Ishikawa (cell line): ENCODE data around the gene SRSF10.

Source experiments
- CEBPB ChIP-seq: IDR thresholded peaks from 2 replicates; pipeline ENCODE4 v1.6.1; 2012
- CREB1 ChIP-seq: IDR thresholded peaks from 2 replicates; pipeline ENCODE4 v1.6.1; 2012; ENCODE audit warnings: low read depth
- EGR1 ChIP-seq: IDR thresholded peaks from 2 replicates; pipeline ENCODE4 v1.6.1; 2012
- EP300 ChIP-seq: IDR thresholded peaks from 2 replicates; pipeline ENCODE4 v1.6.1; 2012; ENCODE audit warnings: borderline replicate concordance
- FOXM1 ChIP-seq: IDR thresholded peaks from 2 replicates; pipeline ENCODE4 v1.6.1; 2012; ENCODE audit warnings: low read depth, borderline replicate concordance
- NFIC ChIP-seq: IDR thresholded peaks from 2 replicates; pipeline ENCODE4 v1.6.1; 2012
- RAD21 ChIP-seq: IDR thresholded peaks from 2 replicates; pipeline ENCODE4 v1.6.1; 2012; ENCODE audit warnings: low read depth
- TAF1 ChIP-seq: IDR thresholded peaks from 2 replicates; pipeline ENCODE4 v1.6.1; 2012; ENCODE audit warnings: low read depth, mild to moderate bottlenecking
- TCF12 ChIP-seq: IDR thresholded peaks from 2 replicates; pipeline ENCODE4 v1.6.1; 2012; ENCODE audit warnings: low read depth
- TEAD4 ChIP-seq: IDR thresholded peaks from 2 replicates; pipeline ENCODE4 v1.6.1; 2012
- YY1 ChIP-seq: IDR thresholded peaks from 2 replicates; pipeline ENCODE4 v1.6.1; 2012; ENCODE audit warnings: low read depth
- ZBTB7A ChIP-seq: IDR thresholded peaks from 2 replicates; pipeline ENCODE4 v1.6.1; 2012; ENCODE audit warnings: low read depth
- TF ChIP-seq, protein P1 (sequence below): IDR thresholded peaks from 2 replicates; pipeline ENCODE4 v1.6.1; 2012
- TF ChIP-seq, protein P2 (sequence below): IDR thresholded peaks from 2 replicates; pipeline ENCODE4 v1.6.1; 2012; ENCODE audit warnings: low read depth, mild to moderate bottlenecking
- TF ChIP-seq, protein P3 (sequence below): IDR thresholded peaks from 2 replicates; pipeline ENCODE4 v1.6.1; 2012

SRSF10 gene

DNA sequence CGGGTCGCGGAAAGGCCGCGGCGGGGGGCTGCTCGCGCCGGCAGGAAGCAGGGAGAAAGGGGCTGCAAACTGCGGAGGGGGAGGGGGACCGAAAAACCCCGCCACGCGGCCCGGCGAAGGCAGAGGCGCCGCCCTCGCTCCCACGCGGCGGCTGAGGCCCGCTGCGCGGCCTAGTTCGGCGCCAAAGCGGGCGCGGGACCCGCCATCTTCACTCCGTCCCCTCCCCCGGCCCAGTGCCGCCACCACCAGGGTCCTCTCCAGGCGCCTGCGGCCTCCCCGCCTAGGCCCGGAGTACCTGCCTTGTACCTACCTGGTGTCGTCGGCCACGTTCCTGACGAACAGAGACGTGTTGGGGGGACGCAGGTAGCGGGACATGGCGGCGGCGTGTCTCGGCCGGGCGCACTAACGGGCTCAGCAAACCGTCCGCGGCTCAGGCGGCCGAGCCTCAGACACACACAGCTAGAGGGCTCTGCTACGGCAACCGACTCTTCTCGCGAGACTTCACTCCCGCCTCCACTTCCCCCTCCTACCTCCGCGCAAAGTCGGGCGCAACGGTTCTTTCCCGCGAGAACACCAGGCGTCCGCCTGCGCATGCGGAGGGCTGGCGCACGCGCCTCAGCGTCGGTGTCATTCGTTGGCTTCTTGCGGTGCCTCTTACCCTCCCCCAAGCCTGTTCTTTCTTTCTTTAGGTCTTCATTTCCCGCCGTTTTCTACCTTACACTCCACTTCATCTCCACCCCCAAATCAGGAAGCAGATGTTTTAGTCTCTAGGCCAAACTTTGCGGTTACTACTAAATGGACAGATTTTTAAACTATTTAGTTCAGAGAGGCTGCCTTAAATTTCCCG is at the start of gene SRSF10:
TSS of gene SRSF10 (minus strand) at position 447 of the 847 bp plus-strand sequence. CDS start at position 375, 72 bp downstream.
- TF ChIP-seq RAD21: no peak
- TF ChIP-seq ZBTB7A: no peak
- TF ChIP-seq TAF1: peak; percentile 78; the same call in 1 of the 2 replicates
- TF ChIP-seq CEBPB: no peak
- TF ChIP-seq, protein P1, sequence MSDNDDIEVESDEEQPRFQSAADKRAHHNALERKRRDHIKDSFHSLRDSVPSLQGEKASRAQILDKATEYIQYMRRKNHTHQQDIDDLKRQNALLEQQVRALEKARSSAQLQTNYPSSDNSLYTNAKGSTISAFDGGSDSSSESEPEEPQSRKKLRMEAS: peak; percentile 84
- TF ChIP-seq, protein P2, sequence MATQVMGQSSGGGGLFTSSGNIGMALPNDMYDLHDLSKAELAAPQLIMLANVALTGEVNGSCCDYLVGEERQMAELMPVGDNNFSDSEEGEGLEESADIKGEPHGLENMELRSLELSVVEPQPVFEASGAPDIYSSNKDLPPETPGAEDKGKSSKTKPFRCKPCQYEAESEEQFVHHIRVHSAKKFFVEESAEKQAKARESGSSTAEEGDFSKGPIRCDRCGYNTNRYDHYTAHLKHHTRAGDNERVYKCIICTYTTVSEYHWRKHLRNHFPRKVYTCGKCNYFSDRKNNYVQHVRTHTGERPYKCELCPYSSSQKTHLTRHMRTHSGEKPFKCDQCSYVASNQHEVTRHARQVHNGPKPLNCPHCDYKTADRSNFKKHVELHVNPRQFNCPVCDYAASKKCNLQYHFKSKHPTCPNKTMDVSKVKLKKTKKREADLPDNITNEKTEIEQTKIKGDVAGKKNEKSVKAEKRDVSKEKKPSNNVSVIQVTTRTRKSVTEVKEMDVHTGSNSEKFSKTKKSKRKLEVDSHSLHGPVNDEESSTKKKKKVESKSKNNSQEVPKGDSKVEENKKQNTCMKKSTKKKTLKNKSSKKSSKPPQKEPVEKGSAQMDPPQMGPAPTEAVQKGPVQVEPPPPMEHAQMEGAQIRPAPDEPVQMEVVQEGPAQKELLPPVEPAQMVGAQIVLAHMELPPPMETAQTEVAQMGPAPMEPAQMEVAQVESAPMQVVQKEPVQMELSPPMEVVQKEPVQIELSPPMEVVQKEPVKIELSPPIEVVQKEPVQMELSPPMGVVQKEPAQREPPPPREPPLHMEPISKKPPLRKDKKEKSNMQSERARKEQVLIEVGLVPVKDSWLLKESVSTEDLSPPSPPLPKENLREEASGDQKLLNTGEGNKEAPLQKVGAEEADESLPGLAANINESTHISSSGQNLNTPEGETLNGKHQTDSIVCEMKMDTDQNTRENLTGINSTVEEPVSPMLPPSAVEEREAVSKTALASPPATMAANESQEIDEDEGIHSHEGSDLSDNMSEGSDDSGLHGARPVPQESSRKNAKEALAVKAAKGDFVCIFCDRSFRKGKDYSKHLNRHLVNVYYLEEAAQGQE: no peak
- TF ChIP-seq TCF12: peak; percentile 58
- TF ChIP-seq CREB1: 0 out of 2 replicates have a peak, but pooled peaks have one; percentile 22
- TF ChIP-seq, protein P3, sequence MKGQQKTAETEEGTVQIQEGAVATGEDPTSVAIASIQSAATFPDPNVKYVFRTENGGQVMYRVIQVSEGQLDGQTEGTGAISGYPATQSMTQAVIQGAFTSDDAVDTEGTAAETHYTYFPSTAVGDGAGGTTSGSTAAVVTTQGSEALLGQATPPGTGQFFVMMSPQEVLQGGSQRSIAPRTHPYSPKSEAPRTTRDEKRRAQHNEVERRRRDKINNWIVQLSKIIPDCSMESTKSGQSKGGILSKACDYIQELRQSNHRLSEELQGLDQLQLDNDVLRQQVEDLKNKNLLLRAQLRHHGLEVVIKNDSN: peak; percentile 16; the same call in 1 of the 2 replicates
- peak; percentile 86 for TF ChIP-seq YY1
- 0 out of 2 replicates have a peak, but pooled peaks have one; percentile 44 for TF ChIP-seq FOXM1
- TF ChIP-seq EGR1: peak; percentile 73
- TF ChIP-seq TEAD4: 0 out of 2 replicates have a peak, but pooled peaks have one; percentile 19
- TF ChIP-seq NFIC: peak; percentile 10; the same call in 1 of the 2 replicates
- no peak for TF ChIP-seq EP300

DNA sequence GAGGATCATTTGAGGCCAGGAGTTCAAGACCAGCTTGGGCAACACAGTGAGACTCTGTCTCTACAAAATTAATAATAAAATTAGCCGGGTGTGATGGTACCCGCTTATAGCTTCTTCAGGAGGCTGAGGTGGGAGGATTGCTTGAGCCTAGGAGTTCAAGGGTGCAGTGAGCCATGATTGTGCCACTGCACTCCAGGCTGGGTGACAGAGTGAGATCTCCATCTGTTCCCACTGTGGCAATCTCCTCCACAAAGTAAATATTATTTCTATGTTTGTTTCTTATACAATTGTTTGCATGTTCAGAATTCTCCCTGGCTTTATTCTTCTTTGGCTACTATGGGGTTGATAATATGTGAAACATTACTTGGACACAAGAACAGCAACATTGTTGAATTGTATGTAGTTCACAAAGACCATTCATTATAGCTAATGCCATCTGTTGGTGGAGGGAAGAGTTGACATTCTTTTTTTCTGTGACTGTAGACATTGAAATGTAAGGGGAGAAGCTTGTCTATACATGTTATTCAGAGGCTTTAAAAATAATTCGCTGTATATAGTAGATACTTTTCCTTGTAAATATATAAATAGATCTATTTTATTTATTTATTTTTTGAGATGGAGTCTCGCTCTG is 47.8 kb upstream of the SRSF10 start:
- TF ChIP-seq FOXM1: no peak
- TF ChIP-seq RAD21: peak; percentile 64

DNA sequence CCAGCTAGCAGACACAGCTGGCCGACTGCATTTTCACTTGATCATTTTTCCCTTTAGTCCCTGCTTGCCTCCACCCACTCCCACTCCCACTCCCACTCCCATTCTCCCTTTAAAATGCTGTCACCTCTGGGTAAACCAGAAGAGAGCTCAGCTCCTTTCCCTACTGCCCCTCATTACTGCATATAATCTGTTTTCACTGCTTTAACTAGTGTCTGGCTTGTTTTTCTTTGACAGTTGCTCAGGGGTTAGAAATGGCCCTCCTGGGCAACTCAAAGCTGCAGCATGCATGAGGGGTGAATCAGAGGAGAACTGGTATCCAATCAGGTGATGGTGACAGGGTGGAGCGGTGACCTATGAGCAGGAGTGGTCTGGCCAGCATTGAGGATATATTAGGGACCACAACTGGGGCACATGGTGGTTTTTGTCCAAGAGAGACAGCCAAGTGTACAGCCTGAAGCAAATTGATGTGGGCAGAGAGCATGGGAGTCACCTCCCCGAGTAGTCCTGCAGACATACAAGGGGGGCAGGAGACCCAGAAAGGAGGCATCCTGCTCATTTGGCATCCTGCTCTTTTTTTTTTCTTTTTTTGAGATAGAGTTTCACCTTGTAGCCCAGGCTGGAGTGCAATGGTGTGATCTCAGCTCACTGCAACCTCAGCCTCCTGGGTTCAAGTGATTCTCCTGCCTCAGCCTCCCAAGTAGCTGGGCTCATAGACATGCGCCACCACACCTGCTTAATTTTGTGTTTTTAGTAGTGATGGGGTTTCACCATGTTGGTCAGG is 42.6 kb upstream of the SRSF10 start:
- TF ChIP-seq, protein P2: no peak
- TF ChIP-seq ZBTB7A (no peak), TCF12 (no peak), RAD21 (no peak), CREB1 (no peak), EP300 (no peak), YY1 (no peak), CEBPB (no peak), FOXM1 (no peak), TAF1 (no peak), TEAD4 (0 out of 2 replicates have a peak, but pooled peaks have one; percentile 41), EGR1 (no peak), NFIC (no peak)
- TF ChIP-seq, protein P3: 0 out of 2 replicates have a peak, but pooled peaks have one; percentile 27
- TF ChIP-seq, protein P1: peak; percentile 54

DNA sequence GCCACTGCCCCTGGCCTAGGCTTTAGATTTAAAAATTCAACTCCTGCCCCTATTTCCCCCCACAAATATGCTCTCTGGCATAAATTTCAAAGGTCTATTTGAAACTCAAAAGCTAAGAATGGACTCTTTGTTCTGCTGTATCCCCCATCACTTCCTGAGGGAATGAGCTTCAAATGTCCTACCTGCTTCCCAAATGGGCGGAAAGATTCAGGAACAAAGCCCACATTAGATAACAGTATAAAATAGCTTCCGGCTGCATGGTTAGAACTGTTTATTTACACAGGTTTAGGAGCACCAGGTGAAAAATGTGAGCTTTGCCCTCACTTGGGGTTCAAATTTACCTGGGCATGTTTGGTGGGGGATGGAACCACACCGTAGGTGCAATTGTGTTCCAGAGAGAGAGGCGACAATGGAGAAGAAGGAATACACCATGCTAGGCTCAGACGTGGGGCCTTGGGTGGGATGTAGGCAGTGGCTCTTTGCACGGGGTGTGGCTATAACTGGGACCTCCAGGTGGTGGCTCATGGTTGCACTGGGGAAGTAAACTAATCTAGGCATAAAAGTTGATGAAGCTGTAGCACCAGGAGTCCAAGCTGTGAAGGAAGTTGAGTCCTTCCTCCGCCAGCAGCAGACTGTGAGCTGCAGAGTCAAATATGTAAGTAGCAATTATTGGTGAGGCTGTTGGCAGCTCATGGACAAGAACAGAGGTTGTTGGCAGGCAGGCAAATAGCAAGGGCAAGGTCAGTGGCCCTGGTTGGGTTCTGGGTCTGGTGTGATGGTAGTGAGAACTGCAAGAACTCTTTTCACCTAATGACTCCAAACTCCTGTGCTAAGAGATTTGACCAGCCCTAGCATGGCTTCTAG is 41.5 kb upstream of the SRSF10 start:
- TF ChIP-seq NFIC (no peak), TEAD4 (no peak), RAD21 (no peak), TAF1 (no peak), CREB1 (no peak)
